HG03469 (cell line): ENCODE results near the gene CFI.

Experiments
- ATAC-seq: cut with Tn5 transposase; IDR thresholded peaks from one replicate; pipeline ENCODE4 v1.9.1; 2021; ENCODE audit warnings: mild to moderate bottlenecking, moderate library complexity, moderate number of reproducible peaks; ENCODE audit not compliant: unreplicated experiment

The CFI gene

DNA sequence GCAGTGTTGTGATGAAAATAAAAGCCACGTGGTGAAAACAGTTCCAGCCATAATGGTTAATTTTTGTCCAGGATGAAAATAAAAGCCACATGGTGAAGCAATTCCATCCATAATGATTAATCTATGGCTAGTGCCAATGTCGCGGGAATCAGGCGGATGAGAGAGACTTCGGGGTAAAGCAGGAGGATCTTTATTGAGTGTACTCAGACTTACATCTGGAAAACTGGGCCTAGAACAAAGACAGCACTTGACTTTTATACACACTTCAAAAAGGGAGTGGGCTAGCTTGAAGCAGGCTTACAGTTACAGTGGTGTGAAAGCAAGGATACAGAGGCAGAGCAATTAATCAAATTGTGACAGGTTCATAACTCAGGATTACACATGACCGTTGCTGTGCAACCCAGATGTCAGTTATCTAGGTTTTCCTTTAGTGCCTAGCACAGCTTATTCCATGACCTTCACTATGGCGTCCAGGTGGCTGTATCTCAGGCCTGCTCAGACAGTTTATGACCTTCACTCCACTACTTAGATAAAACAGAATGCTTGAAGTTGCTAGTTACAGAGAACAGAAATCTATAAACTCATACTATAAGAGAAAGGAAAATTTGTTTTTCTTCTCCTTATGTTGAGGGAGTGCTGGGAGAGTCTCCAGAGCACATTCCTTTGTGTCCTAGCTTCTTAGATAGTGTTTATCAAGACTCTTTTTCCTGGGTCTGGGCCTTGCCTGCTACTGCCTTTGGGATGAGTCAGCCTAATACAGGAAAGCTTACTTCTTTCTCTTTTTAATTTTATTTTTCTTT, 66.0 kb downstream of the CFI start:
- ATAC-seq = no peak

DNA sequence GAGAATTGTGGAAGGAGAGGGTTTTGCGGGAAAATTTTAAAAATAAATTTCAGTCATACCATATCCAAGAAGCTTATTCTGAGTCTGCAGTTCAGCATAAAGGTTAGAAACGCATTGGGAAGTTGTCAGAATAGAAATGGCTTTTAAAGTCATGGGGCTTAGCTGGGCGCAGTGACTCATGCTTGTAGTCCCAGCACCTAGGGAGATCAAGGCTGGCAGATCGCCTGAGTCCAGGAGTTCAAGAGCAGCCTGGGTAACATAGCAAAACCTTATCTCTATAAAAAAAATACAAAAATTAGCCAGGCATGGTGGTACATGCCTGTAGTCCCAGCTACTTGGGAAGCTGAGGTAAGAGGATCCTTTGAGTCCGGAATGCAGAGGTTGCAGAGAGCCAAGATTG, 68.1 kb downstream of the CFI start:
- ATAC-seq = no peak

DNA sequence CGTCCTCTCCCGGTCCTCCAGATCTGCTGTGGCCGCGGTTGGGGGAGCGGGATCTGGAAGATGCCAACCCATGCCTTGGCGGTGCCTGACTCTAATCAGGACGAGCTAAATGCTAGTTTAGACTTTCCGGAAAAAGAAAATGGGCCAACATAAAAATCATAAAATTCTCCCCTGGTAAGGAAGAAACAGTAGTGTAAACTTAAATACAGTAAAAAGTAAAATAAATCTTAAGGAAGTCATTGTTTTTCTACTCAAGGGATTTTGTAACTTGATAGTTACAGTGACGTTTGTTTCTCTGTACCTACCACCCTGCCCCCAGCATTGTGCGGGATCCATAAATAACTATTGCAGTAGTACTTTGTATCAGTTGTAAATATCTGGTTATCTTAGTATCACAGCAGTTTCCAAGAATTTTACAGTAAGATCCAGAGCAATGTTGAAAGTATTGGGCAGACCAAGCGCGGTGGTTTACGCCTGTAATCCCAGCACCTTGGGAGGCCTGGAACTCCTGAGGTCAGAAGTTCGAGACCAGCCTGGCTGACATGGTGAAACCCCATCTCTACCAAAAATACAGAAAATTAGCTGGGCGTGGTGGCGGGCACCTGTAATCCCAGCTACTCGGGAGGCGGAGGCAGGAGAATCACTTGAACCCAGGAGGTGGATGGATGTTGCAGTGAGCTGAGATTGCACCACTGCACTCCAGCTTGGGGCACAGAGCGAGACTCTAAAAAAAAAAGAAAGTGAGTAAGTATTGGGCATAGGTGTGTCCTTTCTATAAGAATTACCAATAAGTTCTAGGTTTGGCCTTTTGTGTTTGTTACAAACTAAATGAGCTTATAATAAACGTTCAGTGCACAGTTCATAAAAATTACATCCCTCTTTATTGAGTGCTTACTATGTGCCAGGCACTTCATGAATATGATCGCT, 70.9 kb downstream of the CFI start:
- ATAC-seq = no peak

DNA sequence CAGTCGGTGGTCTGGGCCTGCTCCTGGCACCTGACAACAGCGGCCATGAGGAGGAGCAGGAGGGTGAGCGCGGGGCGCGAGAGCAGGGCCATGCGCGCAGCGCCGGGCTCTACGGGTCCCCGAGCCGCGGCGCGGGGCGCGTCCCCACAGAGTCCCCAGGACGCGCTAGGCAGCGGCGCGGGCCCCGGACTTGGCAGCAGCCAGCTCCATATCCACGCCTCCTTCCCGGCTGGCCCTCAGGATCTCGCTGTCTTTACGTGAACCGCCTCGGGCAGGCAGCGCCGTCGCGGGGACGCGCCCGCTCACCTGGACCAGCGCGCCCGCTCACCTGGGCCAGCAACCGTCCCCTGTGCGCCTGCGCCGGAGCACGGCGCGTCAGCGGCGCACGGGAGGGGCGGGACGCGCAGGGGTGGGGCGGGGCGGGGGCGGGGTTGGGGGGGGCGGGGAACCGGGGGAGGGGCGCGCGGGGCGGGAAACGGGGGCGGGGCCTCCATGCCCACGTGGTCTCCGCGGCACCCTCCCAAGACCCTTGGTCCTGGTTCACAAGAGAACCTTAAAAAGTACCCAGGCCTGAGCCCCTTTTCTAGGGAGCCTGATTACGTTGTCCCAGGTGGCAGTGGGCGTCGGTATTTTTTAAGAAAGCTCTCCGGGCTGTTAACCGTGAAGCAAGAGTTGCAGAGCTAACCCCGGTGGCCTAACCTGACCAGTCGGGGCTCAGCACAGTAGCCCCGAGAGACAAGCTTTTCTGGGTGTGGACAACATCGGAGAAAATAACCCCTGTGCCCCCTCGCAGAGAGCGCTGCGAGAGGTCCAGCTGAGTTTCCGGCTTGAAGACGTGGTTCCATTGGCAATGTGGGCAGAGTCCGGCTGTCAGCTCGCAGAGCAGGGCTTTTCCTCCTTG, 71.8 kb downstream of the CFI start, which contains the start of gene PLA2G12A:
PLA2G12A (minus strand) TSS at position 353 of the 901 bp plus-strand sequence; CDS start at position 92, 261 bp downstream.
- ATAC-seq = peak; percentile 63

DNA sequence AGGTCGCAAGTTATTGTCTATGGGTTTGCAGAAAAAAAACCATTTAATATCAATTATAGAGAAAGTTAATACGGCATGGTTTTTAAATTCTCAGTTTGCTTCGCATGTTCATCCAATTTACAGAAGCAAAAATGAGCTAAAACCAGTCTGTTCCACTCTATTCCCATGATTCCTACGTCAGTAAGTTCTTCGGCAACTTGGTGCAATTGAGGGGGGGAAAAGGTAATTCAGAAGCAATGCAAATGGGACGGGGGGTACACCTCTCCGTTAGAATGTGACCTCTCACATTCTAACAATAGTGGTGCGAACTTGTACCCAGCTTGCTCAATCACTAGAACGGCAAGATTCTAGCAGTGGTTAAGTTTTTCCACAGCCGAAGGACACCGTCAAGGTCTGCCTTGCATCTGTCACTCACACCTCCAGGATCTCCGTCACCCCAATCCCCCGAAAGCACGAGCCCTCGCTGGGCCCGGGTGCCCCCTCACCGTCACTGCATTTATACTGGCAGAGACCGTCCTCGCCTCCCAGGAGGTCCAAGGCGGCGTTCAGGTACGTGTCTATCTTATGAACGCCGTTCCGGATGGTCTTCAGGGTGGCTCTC, 72.6 kb downstream of the CFI start:
- ATAC-seq = no peak

DNA sequence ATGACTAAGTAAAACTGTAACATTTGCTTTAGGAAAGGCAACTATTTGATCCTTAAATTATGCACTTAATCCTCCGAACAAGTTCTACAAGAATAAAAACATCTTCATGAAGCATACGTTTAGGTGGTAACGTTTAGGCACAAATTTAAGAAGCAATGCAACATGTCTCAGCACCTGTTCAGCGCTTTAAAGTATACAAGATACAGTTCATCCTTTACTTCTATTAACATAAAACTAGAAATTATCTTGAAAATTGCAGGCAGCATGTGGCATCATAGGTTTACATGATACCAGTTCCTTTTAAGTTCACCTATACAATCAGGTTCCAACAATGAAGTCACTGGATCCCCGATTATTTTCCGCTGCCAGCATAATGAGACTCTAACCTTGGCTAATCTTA, 73.4 kb downstream of the CFI start:
- ATAC-seq = no peak

DNA sequence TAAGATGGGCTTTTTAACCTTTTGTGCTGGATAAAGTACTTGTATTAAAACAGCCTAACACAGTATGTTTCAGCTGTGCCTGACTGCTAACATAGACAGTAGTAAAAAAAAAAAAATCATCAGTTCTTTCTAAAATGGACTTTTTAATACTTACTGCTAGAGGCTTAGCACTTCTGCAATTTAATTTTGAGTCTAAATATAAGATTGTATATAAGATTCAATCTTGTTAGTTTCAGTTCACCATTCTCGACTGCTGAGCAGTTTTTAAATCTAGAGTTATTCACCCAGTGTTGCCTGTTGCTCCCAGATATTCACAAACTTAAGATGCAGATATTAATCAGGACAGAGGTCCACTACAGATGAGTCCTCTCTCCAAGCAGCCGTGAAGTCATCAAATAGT, 78.7 kb downstream of the CFI start:
- no peak for ATAC-seq

DNA sequence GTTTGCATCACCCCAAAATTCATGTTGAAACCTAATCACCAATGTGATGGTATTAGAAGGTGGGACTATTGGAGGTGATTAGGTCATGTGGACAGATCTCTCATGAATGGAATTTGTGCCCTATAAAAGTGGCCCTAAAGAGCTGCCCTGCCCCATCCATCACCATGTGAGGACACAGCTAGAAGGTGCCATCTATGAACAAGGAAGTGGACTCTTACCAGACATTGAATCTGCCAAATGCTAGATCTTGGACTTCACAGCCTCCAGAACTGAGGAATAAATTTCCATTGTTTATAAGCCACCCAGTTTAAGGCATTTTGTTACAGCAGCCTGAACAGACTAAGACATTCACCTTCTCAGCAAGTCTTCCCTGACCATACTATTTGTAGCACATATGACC, 79.4 kb downstream of the CFI start:
- no peak for ATAC-seq

DNA sequence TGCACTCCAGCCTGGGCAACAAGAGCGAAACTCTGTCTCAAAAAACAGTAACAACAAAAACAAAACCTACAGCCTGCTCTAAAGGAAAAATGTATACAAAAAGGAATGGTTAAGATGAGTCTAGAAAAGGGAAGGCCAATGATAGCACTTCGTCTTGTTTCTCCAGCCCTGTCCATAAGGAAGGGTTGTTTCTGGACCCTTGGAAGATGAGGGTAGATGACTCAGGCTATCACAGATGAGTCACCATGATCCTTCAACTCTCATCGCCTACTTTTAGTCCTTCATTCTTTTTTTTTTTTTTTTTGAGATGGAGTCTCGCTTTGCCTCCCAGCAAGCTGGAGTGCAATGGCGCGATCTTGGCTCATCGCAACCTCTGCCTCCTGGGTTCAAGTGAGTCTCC, 80.8 kb downstream of the CFI start:
- no peak for ATAC-seq

DNA sequence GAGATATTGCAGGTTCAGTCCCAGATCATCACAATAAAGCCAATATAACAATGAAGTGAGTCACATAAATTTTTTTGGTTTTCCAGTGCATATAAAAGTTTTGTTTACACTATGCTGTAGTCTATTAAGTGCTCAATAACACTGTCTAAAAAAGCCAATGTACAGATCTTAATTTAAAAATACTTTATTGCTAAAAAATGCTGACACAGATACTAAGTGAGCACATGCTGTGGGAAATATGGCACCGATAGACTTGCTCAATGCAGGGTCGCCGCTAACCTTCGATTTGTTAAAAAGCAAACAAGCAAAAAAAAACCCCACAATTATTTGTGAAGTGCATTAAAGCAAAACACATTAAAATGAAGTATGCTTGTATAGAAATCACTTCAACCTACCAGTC, 82.2 kb downstream of the CFI start:
- no peak for ATAC-seq

DNA sequence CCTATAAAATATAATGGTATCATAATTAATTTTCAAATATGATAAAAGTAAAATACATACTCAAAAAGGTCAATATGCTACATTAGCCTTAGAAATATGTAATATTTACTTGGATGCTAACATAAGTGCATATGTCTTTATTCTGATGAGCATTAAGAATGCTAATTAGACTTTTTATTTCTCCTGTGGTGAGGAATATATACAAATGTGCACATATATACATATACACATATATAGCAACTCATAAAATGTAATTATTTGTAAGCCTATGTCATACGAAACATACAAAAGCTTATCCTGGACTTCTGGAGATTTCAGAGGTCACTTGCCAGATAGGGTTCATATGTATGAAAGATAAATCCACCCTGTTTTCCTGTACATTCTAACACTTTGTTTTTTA, 83.0 kb downstream of the CFI start:
- no peak for ATAC-seq

DNA sequence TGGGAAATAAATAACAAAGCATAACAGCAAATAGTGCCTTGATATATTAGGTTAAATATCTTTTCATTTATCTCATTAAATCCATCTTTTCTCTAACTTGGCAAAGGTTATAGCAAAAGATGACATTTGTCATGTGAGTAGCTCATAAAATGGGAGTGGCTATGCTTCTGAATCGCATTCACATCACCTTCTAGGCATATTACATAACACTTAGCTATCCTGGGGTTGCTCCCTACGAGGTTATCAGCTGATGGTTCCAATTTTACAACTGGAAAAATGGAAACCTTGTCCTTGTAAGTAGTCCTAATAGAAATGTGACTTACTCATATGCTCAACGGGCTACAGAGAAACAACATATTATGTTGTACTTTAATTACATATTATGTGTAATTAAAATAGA, 88.3 kb downstream of the CFI start:
- no peak for ATAC-seq

DNA sequence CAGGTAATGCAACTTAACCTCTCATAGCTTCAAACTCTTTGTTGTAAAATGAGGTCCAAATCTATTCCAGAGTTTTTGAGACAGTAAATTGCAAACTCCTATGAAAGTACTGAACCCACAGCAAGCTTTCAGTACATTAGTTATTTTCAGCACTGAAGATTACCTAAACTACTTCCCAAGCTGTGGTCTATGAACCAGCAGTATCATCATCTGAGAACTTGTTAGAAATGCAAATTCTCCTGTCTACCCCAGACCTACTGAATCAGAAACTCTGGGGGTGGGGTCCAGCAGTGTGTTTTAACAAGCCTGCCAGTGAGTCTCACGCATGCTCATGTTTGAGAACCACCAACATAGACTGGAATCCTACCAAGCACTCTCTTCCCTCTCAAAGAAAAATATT, 92.8 kb downstream of the CFI start:
- ATAC-seq = peak; percentile 83

DNA sequence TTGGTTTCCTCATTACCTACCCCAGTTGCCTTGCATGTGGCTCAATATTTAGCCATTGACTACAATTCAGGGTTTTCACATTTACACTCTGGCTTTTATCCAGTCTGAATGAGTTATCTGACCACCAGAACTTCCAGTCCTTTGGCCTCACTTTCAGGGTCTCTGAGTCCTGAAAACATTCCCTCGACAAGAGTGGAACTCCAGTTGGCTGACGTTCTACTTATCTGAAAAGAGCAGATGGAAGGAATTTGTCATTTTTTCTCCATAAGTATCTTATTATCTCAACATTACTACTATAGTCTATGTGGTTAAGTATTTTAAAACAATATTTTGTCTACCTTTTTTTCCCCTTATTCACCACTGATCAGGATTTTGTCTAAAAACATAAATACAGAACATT, 93.4 kb downstream of the CFI start:
- no peak for ATAC-seq

DNA sequence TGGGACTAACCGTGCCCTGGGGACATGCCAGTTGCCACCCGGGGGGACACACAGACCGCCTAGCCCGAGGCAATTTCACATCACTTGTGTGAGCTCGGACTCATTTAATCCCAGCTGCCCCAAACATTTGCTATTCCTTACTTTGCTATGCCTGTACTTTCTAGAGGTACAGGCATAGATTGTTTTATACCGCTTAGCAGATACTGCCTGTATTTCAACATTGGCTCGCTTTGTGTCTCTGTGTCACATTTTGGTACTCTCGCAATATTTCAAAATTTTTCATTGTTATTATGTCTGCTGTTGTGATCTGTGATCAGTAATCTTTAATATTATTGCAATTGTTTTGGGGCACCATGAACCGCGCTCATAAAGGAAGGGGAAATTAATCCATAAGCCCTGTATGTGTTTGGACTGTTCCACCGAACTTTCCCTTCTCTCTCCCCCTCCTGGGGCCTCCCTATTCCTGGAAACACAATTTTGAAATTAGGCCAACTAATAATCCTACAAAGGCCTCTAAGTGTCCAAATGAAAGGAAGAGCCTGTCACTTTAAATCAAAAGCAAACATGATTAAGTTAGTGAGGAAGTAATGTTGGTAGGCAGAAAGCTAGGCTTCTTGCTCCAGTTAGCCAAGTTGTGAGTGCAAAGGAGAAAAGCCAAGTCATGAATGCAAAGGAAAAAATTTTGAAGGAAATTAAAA, 98.0 kb downstream of the CFI start:
- no peak for ATAC-seq

DNA sequence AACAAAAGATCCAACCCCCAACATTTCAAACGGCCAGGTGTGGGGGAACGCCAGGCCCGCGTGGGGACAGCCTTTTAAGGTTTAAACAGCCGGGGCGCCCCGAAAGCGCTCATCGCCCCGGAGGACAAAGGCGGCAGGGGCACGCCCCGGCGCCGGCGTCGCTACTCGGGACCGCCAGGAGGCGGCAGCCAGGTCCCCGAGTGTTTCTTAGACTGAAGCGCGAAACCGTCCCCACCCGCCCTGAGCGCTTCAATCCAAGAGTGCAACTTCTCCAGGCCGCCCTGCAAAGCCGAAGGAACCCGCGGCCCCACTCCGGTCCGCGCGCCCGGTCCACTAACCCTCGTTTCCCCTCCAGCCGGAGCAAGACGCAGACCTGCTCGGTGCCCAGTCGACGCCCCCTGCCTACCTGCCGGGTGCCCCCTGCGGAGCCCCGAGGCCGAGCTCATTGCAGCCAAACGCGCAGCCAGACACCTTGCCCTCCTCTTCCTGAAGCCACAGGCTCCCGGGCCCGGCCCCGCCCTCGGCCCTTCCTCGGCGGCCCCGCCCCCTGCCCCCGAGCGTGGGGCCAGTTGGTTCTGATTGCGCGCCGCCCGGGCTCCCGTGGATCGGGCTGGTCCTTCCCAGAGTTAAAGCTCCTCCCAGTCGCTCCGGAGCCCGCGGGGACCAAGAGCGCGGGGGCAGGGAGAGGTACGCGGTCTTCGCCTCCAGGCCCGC, 98.7 kb downstream of the CFI start, which contains the start of gene CASP6:
CASP6 (minus strand) TSS at position 496 of the 714 bp plus-strand sequence; CDS start at position 446, 50 bp downstream.
- peak; percentile 43 for ATAC-seq

DNA sequence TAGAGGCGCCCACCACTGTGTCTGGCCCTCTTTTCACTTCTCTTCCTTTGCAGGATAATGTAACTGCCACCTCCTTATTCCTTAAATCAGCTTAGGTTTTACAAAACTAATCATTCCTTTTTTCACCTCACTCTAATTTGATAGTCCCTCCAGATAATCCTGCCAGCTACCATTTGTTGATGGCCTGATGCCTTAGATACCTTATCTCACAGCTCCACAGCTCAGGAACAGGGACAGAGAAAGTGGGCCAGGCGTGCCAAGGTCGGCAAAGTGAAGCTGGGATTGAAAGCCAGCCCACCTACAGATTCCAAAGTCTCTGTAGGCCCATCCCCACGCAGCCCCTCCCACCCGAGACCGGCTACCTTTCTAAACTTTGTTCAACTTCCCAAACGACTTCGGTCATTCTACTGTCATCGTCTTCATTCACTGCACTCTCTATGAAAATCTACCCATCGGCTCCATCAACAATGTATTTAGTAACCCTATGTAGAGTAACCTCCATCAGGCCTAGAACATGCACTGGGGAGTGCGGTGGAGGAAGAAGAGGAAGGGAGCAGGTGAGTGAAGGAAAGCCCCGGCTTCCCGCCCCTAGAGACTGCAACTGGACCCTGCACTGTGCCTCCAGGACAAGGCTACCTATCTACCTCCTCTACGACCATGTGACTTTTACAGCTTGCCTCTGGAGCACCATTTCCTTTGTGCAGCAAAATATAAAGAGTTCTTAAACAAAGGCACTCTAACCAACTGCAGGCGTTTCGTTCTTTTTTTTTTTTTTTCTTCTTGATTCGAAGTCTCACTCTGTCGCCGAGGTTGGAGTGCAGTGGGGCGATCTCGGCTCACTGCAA, 100.0 kb downstream of the CFI start:
- no peak for ATAC-seq

DNA sequence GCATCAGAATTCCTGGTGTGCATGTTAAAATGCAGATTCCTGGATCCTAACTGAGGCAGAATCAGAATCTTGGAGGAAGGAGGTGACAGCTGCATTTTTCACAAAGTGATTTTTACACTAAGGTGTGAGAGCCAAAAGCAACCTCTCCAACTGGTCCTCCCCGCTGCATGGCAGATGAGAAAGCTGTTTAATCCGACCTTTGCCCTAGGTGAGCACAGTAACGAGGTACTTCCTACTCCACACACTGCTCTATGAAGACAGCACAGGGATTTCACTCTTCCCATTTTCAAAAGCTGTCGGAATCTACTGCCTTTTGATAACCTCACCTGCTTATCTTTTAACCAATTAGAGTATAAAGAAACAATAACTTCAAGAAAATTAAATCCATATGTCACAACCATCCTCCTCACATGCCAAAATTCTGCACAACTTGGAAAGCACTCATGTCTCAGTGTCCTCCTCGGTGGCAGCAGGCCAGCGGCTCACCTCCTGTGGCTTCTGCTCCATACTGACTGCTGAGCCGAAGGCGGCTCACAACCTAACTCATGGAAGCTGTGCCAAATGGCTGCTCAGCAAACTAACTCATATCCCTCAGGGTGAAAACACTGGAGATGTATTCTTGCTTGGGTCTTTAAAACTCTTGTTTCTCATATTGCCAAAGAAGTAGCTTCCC, 102.1 kb downstream of the CFI start:
- no peak for ATAC-seq
